ENCODE results near the gene PAX8.

PAX8 gene

DNA sequence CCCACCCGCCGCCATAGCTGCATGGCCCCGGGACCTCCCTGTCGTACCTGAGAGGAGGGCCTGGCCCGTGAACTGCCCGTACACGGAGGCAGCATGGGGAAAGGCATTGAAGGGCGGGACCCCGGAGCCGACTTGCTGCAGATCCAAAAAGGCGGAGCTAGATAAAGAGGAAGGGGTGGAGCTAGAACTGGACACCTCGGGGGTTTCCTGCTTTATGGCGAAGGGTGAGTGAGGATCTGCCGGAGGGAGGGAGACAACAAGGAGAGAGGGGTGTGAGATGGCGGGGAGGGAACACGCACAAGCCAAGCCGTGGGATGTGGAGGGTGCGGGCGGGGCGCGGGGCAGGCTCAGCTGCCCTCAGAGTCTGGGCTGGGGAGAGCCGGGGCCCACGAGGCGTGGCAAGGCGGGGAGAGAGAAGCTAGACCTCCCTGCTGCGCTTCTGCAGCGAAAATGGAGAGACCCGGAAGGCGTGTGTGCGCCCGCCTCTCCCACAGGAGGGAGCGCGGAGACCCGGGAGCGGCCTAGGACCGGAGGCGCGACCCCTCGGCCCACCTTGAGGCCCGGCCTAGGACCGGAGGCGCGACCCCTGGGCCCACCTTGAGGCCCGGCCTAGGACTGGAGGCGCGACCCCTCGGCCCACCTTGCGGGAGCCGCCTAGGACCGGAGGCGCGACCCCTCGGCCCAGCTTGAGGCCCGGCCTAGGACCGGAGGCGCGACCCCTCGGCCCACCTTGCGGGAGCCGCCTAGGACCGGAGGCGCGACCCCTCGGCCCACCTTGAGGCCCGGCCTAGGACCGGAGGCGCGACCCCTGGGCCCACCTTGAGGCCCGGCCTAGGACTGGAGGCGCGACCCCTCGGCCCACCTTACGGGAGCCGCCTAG, 43.1 kb downstream of the PAX8 start:
- peak; percentile 59 for DNase-seq

DNA sequence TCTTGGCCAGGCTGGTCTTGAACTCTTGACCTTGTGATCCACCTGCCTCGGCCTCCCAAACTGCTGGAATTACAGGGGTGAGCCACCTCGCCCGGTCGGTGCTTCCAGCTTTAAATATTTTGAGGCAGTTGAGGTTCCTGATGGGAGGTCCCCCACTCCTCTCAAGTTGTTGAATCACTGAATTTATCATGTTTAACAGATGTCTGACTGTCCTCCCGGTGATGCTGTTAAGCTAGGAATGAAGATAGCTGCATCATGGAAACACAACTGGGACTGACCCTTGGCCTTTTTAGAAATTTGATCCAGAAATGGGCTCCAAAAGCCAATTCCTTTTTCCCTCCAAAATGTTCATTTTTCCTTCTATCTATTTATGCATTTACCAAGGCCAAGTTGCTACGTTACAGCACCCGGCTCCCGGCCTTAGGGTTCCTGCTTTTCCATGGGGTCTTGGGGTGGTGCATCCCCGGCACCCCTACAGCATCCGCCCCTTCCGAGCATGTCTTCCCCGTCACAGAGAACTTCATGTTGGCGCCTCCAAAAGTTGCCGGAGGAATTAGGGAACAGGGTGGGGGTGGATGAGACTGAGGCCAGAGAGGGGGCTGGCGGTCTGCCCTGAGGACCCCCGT, 43.9 kb downstream of the PAX8 start:
- no peak for DNase-seq

DNA sequence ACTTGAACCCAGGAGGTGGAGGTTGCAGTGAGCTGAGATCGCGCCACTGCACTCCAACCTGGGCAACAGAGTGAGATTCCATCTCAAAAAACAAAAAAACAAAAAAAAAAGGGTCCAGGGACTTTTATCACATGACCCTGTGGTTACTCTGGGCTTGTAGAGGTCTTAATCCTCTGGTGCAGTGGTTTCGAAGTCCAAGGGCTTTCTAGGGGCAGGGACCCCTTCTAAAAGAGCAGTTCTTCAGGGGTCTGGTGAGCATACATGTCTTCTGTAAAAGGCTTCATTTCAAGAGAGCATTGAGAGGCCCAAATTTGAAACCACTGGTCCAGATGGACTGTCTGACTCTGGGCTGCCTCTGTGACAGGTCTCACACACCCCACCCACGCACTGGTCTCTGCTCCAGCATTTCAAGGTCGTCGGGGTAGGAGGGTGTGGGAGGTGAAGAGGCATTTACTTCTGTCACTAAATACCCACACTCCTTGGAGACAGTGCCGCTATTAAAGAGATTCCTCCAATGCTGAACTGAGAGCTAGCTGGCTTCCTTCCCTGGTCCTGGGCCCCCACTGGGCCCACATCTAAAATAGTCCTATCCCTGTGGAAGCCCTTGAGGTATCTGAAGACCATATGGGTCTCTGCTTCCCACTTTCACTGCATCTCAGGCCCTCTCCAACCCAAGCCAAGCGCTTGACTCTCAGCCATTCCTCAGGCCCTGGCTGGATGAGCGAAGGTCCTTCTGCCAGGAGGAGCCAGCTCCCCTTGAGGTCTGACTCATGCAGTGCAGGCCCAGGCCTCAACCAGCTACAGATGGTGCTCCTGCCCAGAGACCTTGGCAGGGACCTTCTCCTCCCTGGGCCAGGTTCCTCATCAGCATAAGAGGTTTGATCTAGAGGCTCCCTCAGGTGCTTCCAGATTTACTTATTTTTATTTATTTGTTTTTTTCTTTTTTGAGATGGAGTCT, 44.8 kb downstream of the PAX8 start:
- no peak for DNase-seq

DNA sequence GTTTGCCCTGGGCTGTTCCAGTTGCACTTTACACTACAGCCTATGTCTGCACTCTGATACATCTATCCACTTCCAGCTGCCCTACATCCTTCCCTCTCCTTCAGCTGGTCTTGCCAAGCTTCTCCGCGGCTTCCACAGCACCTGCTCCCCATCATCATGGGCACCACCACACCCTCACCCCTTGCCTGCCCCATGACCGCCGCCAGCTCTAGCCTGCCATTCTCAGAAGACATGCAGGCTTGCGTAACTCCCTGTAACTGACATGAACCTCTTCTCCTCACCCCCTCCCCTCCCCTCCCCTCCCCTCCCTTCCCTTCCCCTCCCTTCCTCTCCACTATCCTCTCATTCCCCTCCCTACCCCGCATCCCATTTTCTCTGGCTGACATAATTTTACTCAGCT, 46.0 kb downstream of the PAX8 start:
- no peak for DNase-seq

DNA sequence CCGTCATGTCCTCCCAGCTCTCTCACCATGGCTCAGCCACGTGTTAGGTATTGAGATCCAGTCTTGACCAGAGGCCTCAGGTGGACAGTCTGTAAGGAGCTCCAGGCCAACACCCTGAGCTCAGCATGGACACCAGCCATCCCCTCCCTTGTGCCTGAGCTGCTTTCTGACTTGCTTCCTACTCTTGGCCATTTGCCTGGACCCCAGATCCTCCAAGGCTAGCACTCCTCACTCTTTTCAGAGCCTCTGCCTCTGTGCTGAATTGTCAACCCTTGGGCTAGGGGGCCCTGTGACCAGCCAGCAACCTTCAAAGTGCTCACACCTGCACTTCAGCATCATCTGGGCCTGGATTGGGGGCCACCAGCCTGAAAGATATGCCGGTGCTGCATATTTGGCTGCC, 46.6 kb downstream of the PAX8 start:
- DNase-seq, result no peak

DNA sequence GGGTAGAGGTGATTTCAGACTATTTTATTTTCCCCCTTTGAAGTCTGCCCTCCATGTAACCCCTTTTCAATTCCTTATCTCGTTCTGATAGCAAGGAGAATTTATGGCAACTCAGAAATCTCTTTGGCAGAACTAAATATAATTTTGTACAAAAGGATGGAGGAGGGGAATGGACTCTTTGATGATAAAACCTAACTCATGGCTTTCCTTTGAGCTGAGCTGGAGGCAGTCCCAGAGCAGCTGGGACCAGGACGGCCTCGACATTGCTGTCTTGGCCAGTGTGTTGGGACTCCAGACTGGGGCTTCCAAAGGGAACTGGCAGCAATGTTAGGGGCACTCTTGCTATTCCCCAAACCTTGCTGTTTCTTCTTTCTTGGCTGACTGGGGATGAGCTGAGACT, 47.7 kb downstream of the PAX8 start:
- DNase-seq, result no peak

DNA sequence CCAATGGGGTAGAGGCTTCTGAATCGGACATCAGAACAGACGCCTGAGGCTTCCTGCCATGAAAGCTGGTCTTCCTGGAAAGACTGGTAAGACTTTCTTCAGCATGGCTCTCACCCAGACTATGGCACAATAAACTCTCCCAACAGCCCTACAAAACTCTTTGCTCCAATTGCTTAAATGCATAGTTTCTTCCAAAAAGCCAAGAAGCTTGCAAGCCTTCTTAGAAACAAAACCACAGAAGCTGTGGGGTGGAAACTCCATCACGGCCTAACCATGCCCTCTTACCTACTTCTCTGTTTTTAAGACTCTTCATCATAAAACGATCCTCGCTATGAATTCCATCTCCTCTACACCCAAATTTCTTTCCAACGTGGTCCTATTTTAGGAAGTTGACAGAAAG, 48.2 kb downstream of the PAX8 start:
- no peak for DNase-seq

DNA sequence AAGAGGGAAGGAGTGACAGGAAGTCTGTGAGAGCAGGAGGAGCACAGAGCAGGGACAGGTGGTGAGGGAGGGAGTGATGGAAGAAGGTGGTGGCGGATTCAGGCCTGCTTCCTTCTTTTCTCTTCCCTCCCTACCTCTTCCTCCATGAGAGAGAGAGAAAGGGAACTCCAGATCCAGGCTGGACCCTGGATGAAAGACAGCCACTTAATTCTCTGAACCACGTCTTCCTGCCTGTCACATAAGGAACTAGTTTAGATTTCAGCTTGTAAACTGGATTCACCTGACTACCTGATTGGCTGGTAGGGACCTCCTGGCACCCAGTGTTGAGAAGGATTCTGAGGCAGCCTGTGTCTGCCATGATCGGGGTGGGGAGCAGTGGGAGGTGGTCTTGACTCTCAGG, 48.9 kb downstream of the PAX8 start:
- DNase-seq, result no peak

DNA sequence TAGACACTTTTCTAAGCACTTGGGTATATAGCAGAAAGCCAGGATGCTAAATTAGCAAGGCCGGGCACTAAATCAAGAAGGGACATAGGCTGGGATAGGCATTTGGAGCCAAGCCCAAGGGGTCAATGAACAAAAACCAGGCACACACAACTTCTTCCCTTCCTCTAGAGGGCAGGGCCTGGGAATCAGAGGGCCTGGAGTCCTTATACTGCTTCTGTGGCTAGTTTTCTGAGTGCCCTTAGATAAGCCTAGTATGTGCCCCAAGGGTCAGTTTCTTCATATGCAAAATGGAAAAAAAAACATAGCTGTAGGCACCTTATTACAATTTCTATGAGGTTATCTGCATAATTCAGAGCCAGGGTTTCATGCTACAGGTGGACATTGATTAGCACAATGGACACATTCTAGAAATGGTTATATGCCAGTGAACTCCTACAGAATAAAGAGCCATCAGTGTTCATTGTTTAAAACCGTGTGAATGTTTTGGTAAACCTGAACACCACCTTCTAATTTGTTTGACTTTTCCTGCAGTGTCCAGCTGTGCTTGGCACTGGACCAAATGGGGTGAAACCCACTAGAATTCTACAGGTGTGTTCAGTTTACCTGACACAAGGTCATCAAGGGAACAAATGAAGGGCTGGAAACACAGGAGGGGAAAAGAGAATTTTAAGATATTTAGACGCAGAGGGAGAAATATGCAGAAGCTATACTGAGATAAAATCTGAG, 49.6 kb downstream of the PAX8 start:
- no peak for DNase-seq

DNA sequence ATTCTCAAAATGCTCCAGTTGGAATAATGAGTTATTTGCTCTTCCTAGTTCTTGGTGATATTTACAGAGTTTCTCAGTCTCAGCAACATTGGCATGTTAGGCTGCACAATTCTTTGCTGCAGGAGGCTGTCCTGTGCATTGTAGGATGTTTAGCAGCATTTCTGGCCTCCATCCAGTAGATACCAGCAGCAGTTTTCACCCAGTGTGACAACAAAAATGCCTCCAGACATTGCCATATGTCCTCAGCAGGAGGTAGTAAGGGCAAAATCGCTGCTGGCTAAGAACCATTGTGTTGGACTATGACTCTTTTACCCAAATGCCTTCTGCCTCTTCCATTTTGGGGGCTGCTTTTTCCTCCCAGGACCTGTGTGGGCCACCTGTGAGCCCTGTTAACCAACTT, 50.4 kb downstream of the PAX8 start:
- no peak for DNase-seq

DNA sequence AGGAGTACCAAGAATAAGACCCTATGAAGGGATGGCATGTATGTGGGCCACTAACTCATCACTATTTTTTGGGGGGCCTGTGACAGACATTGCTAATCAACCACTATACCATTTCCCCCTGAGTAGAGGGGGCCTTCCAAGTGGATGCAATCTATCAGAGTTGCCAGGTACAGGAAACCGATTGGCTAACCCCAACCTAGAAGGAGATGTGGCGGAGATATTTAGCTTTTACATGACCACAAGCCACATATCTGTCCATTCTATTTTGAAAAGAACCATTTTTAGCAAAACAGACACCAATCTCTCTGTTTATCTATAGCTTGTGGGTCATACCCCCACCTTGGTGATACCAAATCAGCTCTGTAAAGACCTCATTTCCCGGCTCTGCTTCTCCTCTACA, 51.0 kb downstream of the PAX8 start:
- DNase-seq, result no peak

DNA sequence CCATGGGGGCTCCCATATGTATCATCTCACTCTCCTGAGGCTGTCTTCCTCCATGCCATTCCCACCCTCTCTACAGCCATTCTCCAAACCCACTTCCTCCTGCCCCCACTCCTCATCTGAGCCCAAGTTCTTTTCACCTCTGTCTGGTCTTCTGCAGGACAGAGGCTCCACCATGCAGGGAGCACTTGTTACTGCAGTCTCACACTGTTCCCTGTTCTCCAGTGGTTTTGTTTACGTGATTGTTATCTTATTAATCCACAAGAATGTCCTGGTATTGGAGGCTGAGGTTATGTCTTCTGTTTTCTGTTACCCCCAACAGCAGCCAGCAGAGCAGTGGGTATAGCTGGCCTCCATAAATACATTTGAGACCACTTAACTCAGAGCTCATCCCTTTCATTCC, 51.4 kb downstream of the PAX8 start:
- DNase-seq, result no peak

DNA sequence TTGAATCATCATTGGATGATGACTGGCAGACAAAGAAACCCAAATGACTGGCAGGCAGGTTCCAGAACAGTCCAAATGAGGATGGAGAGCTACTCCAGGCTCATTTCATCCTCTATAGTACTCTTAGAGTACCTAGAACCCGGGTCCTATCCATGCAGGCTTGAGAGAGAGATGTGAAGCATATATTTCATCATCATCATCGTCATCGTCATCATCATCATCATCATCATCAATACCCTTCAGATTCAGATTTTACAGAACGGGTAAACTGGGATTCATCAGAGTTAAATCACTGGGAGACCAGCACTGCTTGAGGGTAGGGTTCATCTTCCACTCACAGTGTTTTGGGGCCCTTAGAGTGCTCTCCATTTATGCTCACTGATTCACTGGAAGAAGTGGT, 52.3 kb downstream of the PAX8 start:
- DNase-seq, result no peak

DNA sequence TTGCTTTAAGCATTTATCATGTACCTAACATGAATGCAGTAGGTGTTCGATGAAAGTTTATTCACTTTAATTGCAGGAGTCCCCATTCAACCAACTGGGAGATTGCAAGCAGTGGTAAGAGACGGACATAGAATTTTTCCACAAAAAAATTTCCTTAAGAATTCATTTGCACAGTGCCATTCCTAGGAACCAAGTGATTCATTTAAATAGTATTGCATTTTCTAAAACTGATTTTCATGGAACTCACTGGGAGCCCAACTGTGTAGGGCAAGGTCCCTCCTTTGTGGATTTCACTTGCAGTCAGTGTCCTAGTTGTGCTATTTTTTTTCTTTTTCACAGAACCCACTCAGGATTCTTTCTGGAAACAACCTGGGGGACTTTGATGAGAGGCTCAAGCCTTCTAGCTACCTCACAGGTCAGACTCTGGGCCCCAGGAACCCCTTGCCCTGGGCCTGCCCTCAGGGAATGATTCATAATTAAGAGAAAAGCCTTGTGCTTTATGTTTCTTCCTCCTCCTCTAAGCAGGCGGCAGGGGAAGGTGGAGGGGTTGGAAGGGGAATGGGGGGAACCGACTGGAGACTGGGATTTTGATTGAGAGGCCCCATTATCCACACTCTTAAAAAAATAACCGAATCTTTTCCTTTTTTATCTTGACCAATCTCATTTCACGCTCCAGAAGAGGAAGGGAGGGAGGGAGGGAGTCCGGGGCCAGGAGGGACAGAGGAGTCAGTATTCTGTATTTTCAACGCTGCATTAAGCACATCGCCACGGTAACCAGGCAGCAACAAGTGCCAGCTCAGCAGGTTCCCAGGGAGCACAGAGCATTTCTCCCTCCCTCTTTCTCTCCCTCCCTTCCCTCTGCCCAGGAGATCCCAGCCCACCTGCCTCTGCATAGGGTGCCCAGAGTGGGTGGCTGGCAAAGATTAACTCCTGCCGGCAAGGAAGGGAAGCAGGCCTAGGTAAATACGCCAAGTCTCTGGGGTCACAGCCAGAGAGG, 53.2 kb downstream of the PAX8 start:
- DNase-seq, result no peak

DNA sequence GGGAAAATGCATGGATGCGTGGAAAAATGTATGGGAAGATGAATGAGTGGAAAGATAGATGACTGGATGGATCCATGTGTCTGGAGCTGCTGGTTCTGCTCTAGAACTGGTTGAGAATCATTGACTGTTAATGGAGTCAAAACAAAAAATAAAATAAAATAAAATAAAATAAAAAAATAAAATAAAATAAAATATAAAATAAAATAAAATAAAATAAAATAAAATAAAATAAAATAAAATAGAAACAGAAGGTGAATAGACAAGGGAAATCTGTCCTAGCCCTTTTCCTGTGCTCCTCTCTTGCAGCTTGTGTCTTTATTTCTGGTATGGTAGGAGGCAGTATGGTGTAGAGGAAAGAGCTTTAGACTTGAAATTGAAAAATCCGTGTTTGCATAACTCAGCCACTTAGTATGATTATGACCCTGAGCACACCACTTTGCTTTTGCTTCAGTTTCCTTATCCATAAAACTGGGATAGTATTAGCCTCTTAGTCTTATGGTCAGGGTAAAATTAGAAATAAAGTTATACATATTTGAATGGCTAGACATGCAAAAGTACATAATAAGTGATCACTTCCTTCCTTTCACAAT, 54.0 kb downstream of the PAX8 start:
- no peak for DNase-seq

DNA sequence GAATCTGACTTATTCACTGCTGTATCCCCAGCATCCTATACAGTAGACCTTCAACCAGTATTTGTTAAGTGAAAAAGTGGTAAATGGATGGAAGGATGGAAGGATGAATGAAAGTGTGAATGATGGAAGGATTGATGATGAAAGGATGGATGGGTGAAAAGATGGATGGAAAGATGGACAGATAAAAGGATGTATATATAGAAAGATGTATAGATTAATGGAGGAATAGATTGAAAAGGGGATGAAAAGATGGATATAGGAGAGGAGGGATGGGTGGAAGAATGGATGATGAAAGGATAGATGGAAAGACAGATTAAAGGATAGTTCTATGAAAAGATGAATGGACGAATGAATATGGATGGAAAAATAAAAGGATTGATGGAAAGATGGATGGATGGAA, 54.9 kb downstream of the PAX8 start:
- no peak for DNase-seq

DNA sequence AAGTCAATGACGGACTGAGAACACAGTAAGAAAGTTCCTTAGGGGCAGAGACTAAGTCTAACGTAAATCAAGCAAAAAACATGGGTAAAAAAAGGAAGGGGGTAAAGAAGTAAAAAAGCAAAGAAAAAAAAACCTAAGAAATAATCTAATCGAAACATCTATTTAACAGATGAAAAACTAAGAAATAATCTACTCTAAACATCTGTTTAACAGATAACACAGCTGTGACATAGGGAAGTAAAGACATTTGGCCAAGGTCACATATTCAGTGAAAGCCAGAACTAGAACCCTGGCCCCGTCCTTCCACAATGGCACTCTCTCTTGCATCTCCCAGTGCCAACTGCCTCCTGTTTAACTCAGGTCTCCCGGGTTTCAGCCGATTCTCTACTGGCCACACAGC, 56.9 kb downstream of the PAX8 start:
- DNase-seq, result no peak

DNA sequence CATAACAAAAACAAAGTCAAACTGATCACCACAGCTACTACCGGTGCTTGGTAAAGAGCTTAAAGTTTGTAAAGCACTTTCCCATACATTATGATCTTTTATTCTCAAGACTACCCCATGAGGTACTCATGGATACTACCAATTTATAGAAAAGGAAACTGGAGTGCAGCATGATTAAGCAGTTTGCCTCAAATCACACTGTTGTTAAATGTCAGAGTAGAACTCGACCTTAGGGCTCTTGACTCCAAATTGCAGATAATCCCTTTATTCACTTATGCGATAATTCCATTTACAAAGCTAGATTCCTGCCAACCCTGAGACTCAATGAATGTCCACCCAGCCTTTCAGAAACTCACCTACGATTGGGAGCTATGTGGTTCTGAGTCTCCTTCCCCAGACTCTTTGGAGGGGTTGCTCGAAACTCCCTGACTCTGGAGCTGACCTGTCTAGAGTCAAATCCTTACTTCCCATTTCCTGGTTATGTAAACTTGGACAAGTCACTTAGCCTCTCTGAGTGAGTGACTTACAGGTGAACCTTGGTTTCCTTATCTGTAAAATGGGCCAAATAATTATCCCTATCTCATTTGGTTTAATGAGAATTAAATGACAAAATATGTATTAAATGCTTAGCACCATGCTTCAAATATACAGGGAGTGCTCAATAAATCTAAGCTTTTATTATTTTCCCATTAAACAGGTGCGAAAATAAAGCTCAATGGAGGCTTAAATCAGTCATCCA, 57.6 kb downstream of the PAX8 start:
- DNase-seq, result no peak

DNA sequence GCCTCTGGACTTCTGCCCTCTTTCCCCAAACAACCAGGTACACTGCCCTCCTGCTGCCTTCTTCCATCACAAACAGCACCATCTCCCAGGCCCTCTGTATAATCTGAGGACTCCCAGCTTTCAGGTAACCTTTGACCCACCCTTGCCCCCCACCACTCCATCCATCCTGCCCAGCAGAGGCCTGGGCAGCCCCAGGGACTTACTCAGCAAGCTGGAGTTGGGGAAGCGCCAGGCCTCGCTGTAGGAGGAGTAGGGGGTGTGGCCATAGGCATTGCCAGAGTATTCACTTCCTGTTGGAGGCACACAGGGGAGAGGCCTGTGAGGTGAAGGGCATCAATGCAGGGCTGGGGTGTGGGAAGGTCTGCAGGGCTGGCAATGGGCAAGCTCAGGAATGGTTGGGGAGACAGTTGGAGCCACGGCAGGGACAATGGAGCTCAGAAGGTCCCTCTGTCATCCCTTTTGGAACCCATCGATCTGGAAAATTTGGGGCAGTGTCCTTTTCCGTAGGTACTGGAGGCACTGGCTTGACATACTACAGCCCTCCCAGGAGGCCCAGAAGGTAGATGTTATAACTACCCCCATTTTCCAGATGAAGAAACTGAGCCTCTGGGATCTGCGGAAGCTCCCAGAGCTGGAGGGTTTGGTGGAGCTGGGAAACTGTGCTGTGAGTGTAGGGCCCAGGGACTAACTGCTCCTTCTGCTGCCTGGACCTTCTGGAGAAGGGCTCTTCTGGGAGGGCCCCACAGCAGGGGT, 58.7 kb downstream of the PAX8 start:
- DNase-seq, result no peak

DNA sequence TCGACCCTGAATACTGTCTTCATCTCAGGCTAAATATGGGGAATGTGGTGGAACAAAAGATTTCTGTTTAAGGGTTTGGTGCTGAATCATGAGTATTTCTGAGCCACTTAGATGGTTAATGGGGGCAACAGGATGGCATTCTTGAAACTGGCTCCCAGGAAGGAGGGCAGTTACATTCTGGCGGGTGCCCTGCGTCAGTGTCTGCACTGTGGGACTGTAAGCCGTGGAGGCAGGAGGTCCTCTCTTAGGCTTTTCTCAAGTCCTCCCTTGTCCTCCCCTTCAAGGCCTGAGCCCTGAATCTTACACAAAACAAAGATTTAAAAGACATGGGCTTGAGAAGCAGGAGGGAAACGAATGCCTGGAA, 59.2 kb downstream of the PAX8 start:
- no peak for DNase-seq
